LHCN-M2 (cell line): ENCODE measurements around the gene PRKCH. TPM values are rescaled to one million over a fixed set of nuclear protein-coding genes. Genes with fewer than 3 reads are reported as not detected.
"Not testable (repeated sequence)": the region's sequence is repeated elsewhere in the genome, so short reads cannot be mapped to it uniquely, and the experiment has no call there.

Source experiments
- DNase-seq: peaks from one replicate; pipeline ENCODE4 v3.0.0-alpha.2; 2012; ENCODE audit warnings: low read depth
- total RNA-seq: library from RNA; depleted of rRNA; stranded (reverse); fragments of >200 nt; gene quantifications from 2 replicates; pipeline ENCODE4 v1.2.3, GENCODE V29; 2014

Gene PRKCH
- total RNA-seq, 1 experiment from 2014 or later: 13.8 TPM

- no peak for DNase-seq
Measured at GRCh38 chr14:61453103-61453767, 131.9 kb downstream of the PRKCH start.

DNA sequence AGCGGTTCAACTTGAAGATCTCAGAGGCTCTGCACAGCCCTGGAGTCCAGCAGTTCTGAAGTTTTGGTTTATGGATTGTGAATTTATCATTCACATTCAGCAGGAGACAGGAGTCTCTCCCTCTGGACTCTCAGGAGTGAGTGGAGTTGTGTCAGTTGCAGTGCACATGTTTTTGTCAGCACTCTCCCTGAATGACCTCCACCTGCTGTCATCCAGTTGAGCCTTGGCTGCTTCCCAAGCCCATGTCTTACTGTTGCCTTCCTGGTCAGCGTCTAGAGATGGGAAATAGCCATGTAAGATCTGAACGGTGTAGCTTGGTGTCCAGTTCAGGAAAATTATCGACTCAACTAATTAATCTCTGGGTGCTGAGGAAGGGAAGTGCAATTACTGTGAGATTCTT is 133.2 kb downstream of the PRKCH start:
- no peak for DNase-seq

GRCh38 chr14:61455351-61455750 is 134.0 kb downstream of the PRKCH start:
- DNase-seq: no peak

GRCh38 chr14:61456720-61457119 is 135.3 kb downstream of the PRKCH start:
- peak; percentile 81 for DNase-seq

DNA sequence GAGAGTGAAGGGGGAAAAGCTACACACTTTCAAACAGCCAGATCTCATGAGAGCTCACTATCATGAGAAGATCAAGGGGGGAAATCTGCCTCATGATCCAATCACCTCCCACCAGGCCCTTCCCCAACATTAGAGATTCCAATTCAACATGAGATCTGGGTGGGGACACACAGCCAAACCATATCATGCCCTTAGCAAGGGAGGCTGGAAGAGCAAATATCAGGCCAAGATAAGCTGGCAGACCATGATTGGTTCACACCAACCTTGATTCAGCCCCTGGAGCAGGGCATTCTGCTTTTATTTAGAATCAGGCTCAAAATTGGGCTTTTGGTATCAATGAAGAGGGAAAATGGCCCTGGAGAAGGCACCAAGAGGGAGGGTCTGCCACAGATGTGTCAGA is 137.4 kb downstream of the PRKCH start:
- DNase-seq: no peak

- no peak for DNase-seq
Measured at GRCh38 chr14:61459229-61459628, 137.8 kb downstream of the PRKCH start.

- no peak for DNase-seq
Measured at GRCh38 chr14:61460063-61460462, 138.7 kb downstream of the PRKCH start.

GRCh38 chr14:61460718-61461611 is 139.6 kb downstream of the PRKCH start:
- peak; percentile 70 for DNase-seq

- DNase-seq: peak; percentile 85
Measured at GRCh38 chr14:61461808-61462275, 140.5 kb downstream of the PRKCH start.

GRCh38 chr14:61462566-61463193 is 141.3 kb downstream of the PRKCH start:
- peak; percentile 91 for DNase-seq

DNA sequence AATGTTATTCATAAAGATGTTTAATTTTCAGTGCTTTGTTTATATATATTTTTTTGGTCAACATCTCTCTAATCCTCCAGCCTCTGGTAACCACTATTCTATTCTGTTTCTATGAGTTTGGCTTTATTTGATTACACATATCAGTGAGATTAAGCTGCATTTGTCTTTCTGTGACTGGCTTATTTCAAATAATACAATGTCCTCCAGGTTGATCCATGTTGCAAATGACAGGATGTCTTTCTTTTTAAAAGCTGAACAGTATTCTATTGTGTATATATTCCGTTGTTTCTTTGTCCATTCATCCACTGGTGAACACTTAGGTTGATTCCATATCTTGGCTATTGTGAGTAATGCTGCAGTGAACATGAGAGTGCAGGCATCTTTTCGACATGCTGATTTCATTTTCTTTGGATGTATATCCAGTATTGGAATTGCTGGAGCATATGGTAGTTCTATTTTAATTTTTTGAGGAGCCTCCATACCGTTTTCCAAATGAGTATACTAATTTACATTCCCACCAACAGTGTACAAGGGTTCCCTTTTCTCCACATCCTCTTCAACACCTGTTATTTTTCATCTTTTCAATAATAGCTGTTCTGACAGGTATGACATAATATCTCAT is 142.4 kb downstream of the PRKCH start:
- DNase-seq: no peak

DNA sequence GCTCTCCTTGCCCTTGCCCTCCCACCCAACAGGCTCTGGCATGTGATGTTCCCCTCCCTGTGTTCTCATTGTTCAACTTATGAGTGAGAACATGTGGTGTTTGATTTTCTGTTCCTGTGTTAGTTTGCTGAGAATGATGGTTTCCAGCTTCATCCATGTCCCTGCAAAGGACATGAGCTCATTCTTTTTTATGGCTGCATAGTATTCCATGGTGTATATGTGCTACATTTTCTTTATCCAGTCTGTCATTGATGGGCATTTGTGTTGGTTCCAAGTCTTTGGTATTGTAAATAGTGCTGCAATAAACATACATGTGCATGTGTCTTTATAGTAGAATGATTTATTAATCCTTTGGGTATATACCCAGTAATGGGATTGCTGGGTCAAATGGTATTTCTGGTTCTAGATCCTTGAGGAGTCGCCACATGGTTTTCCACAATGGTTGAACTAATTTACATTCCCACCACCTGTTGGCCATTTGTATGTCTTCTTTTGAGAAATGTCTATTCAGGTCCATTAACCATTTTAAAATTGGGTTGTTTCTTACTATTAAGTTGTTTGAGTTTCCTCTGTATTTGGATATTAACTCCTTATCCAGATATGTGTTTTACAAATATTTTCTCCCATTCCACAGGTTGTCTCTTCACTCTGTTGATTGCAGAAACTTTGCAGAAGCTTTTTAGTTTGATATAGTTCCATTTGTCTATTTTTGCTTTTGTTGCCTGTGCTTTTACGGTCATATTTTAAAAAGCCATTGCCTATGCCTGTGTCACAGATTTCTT is 143.4 kb downstream of the PRKCH start:
- not testable (repeated sequence) for DNase-seq

- DNase-seq: peak; percentile 100
Measured at GRCh38 chr14:61466249-61466904, 145.0 kb downstream of the PRKCH start.

DNA sequence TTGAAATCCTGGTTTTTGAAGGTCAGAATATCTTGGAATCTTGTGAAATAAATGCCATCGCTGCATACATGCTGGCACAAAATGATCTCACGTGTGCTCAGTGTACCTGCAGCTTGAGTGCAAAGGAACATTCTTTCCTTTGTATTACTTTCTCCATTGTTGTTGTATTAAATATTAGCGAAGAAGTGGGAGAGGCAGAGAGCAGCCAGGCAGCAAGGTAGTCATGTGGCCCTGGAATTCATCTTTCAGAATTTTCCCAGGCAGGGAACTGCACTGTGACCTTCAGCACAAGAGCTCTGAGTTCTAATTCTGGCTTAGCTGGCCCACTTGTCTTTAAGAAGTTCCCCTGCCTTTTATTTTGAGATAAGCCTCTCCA is 145.5 kb downstream of the PRKCH start:
- DNase-seq: no peak

DNA sequence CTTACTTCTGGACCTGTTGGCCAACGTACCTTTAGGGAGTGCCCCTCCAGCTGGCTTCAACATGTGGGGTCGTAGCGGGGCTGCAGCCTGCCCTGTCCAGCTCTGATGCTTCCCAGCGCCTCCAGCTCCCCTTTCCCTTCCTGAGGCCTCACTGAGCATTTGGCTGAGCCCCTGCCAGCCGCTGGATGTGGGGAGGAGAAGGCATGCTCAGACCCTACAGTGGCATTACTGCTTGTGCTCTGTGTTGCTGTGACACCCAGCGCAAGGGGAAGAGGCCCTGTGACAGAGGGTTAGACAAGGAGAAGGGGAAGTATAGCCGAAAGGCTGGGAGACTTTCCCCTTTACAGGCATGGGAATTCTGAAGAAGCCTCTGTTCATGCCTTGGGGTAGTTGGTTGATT is 145.9 kb downstream of the PRKCH start:
- DNase-seq: no peak

DNA sequence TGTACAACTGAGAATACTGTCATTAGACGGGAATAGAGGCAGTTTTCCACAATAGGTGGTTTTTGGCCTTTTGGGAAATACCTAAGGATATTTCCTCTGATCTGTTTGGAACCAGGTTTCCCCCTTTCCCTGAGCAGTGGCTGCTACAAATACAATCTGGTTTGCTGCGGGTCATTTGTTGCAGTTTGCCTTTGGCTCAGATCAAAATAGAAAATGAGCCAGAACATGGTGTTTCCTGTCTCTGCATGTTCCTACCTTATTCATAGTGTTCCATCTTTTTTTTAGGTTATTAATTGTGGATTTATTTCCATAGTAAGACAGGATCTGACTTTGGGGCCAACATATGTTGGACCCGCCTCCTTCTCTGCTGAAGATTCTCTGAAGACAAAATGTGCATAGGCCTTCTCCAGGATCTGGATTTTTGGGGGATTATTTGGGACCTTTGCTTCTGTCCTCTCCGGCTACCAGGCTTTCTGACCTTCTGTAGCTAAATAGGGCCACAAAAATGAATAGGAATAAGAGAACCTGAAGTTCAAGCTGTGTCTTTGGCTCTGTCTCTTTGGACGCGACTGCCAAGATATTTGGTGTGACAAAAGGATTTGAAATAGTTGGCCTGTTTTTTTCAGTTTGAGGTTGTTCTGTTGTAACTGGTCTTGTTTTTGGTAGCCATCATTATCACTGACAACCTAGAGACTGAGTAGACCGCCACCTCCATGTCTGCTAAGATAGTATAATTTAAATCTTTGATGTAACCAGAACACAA is 146.9 kb downstream of the PRKCH start:
- DNase-seq: no peak

DNA sequence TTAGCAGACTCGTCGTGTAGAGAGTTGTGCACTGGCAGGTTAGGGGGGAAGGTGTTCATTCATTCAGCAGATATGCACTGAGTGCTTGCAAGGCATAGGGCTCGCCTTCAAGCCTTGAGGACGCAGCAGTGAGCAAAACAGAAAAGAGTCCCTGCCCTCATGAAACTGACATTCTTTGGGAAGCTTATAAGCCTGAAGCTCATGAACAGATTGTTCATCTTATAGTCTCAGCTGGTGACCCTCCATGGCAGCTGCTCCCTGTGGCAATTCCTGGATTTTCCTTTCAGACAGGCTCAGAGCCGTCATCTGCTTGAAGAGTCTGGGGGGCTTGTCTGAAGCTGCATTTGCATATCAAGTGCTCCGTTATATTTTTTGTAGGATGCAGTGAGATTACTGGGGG is 148.4 kb downstream of the PRKCH start:
- no peak for DNase-seq

- DNase-seq: peak; percentile 99
Measured at GRCh38 chr14:61470261-61470960, 149.0 kb downstream of the PRKCH start.

DNA sequence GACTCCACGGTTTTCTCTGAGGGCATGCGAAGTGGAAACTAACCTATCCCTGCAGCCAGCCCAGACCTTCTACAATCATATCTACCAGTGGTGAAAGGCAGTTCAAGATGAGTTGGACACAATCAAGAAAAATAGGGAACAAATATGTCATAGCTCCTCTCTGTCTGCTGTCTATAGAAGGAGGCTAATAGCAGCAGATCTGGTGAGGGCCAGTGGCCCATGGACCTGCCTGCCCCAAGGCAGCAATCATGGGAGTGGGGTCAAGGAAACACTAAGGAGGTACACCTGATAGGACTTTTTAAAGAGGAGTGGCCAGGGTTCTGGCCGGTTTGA is 149.5 kb downstream of the PRKCH start:
- DNase-seq: no peak
